ENCODE measurements around the gene SRF. TPM values are rescaled to one million over a fixed set of nuclear protein-coding genes. Genes with fewer than 3 reads are reported as not detected.

Gene SRF
- total and polyA plus RNA-seq, 2 donors (not counting 1 experiment from before 2014, with no cell fraction given), result 21.7 to 22.7 TPM

GRCh38 chr6:43221046-43221972 is 50.2 kb downstream of the SRF start:
- H3K9me3 ChIP-seq (ENCODE audit: control extremely low read depth in 1 of 3, control insufficient read depth in 2 of 3, insufficient read depth in 1 of 3, low read length in 2 of 3), result no peaks in the 10 kb centered on the region
- DNase-seq (no peak), ATAC-seq (ENCODE audit: low read depth) (no peak)
- H3K36me3 ChIP-seq (replicated peaks in 1 of 2; ENCODE audit: control extremely low read depth in 1 of 2, control insufficient read depth in 1 of 2, extremely low read depth in 1 of 2, insufficient read depth in 2 of 2, low read length in 1 of 2), result peaks cover 0 to 41% of the 10 kb centered on the region in 2 experiments
- H3K4me1 Mint-ChIP-seq, result peaks cover 36% of the 10 kb centered on the region
- no peaks in the 10 kb centered on the region for H4K20me1 ChIP-seq (ENCODE audit: control insufficient read depth, insufficient read depth, low read length, poor library complexity, severe bottlenecking)
- H3K79me2 ChIP-seq (ENCODE audit: control insufficient read depth, insufficient read depth, low read length), result peaks cover 42% of the 10 kb centered on the region
- H3K4me2 ChIP-seq (replicated peaks; ENCODE audit: low read depth, low read length, poor library complexity, severe bottlenecking), result no peak overlapping the region
- no peak overlapping the region for H3K4me3 Mint-ChIP-seq
- peak overlapping the region; percentile 74 for H3K27ac Mint-ChIP-seq
- no peak overlapping the region for H2AFZ ChIP-seq (ENCODE audit: insufficient read depth, low read depth, low read length, poor library complexity, severe bottlenecking)
- H3K27me3 Mint-ChIP-seq, result no peaks in the 10 kb centered on the region
- intact Hi-C loops (cut with micrococcal nuclease), result loop anchor here (10.0 kb wide), 1 partner anchor 403 kb away; the partner anchor contains the start of gene GTPBP2
- peaks cover 32 to 42% of the 10 kb centered on the region in 2 donors for H3K4me1 ChIP-seq (ENCODE audit: control insufficient read depth in 2 of 2, insufficient read depth in 2 of 2, low read length in 2 of 2)
- 93% methylated on average over 19 of the region's 20 CpGs for WGBS (ENCODE audit: insufficient coverage)
- H3K4me3 ChIP-seq (ENCODE audit: control extremely low read depth in 1 of 5, extremely low read depth in 1 of 5, insufficient read depth in 1 of 5, low read depth in 2 of 5, low read length in 4 of 5), result no peak overlapping the region
- H3K27me3 ChIP-seq (replicated peaks in 1 of 4; ENCODE audit: control extremely low read depth in 1 of 4, control insufficient read depth in 3 of 4, insufficient read depth in 4 of 4, low read length in 3 of 4), result no peaks in the 10 kb centered on the region
- no peaks in the 10 kb centered on the region for H3K9me3 Mint-ChIP-seq (ENCODE audit: insufficient read depth)
- no peak overlapping the region for H3K9ac ChIP-seq (ENCODE audit: low read length)
- CTCF ChIA-PET, result interaction anchor here (0.6 to 1.2 kb wide), 4 partner anchors 9 to 1166 kb away, joined by 3 to 4 read pairs (median 3); partner anchors contain the start of gene CDC5L
- POLR2A ChIA-PET, result no interaction called here
- H3K27ac ChIP-seq (ENCODE audit: low read length in 2 of 2), result peak overlapping the region in 1 of 2 donors; percentile 99
- TF ChIP-seq CTCF (IDR thresholded peaks at IDR 0.05) (no peak), EZH2 (IDR thresholded peaks at IDR 0.05; ENCODE audit: borderline replicate concordance, insufficient read depth, low read depth, low read length, poor library complexity, severe bottlenecking) (no peak)

Data from B cell (primary cell).